ENCODE measurements around the gene MR1. TPM values are rescaled to one million over a fixed set of nuclear protein-coding genes. Genes with fewer than 3 reads are reported as not detected.
A peak's percentile ranks its signal among the peaks of the same experiment; 100 is the strongest.

The MR1 gene
- total and polyA plus RNA-seq, 2 of the 13 experiments (the other 11 are each of a cell fraction or from before 2014, with no cell fraction given): 7.7 to 10.4 TPM

DNA sequence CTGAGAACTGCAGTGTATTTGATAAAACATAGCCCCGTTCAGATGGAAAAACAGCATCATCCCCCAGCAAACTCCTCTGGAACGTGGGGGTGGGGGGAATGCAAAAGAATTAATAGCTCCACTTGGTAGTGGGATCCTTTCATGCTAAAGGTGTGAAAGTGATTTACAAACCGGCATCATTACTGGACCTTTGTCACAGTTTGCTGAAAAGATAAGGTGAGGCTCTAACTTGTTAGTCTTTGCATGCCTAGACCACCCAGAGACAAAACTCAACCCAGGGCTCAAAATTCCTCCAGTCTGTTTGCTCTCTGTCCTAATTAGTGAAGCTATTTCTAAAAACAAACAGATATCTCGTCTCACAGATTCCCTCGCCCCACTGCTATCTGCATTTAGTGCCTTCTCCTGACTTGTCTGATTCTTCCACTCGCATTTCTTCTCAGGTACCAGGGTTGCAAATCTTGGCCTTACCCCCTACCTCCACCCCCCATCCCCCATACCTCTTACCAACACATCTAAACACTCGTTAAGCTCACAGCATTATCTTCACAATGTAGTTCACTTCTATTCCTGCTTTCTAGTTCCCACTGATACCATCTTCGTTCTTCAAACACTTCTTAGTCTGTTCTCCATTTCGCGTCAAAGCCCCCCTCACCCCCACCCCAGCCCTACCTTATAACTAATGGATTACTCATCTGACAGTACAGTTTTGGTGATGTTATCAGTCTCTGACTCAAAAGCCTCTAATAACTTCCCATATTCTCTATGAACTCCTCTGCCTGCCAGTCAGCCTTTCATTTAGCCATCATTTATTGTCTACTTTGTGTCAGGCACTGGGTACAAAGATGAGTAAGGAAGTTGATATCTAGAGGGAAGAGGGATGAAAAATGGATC, 66.5 kb downstream of the MR1 start:
- H2AFZ ChIP-seq (ENCODE audit: low read length): no peak overlapping the region
- no peaks in the 10 kb centered on the region for H4K20me1 ChIP-seq (ENCODE audit: insufficient read depth, low read length)
- H3K79me2 ChIP-seq (ENCODE audit: insufficient read depth, low read length): no peaks in the 10 kb centered on the region
- no peak overlapping the region for H3K4me3 ChIP-seq (replicated peaks in 1 of 3; ENCODE audit: insufficient read depth in 1 of 3, low read depth in 2 of 3, low read length in 3 of 3)
- H3K9ac ChIP-seq (ENCODE audit: insufficient read depth, low read depth, low read length): no peak overlapping the region
- intact Hi-C loops (cut with micrococcal nuclease; ENCODE audit: unreplicated experiment): no loop called here
- ATAC-seq (no peak), FAIRE-seq (peak; percentile 43), DNase-seq (ENCODE audit: low spot score) (peak; percentile 28)
- BruUV-seq (replicated peaks): no TSS peak
- H3K27me3 ChIP-seq (ENCODE audit: control insufficient read depth in 1 of 2, insufficient read depth in 2 of 2, low read length in 2 of 2): peaks cover 0 to 8% of the 10 kb centered on the region in 2 experiments; a peak in 2 of 5 replicates
- no peak overlapping the region for H3K27ac ChIP-seq (ENCODE audit: extremely low read length, insufficient read depth, low read length)
- WGBS (ENCODE audit: low lambda C conversion rate): 4% methylated on average over 10 of the region's 10 CpGs
- TF ChIP-seq MAFK (conservative IDR thresholded peaks at IDR 0.05 in 1 of 2, IDR thresholded peaks at IDR 0.05 in 1 of 2; ENCODE audit: low read length in 2 of 2) (peak in 1 of 2 experiments; percentile 33; a peak in 1 of 4 replicates), ELF4 (CRISPR knock-in tag; IDR thresholded peaks at IDR 0.05; ENCODE audit: borderline replicate concordance) (0 out of 2 replicates have a peak, but pooled peaks have one; percentile 0), BORCS8-MEF2B (CRISPR knock-in tag; IDR thresholded peaks at IDR 0.05) (no peak)
- H3K9me3 ChIP-seq (ENCODE audit: low read length): no peaks in the 10 kb centered on the region
- H3K36me3 ChIP-seq (replicated peaks in 1 of 2; ENCODE audit: control insufficient read depth in 1 of 2, insufficient read depth in 2 of 2, low read length in 2 of 2): no peaks in the 10 kb centered on the region
- CTCF ChIA-PET (ENCODE audit: low intra/inter-chr PET ratio, low total read pairs): no interaction called here
- H3K4me1 ChIP-seq (ENCODE audit: insufficient read depth, low read length): peaks cover 78% of the 10 kb centered on the region
- POLR2A ChIA-PET: interaction anchor here (0.9 to 1.4 kb wide), 2 partner anchors 11 to 33 kb away, joined by 3 to 14 read pairs; partner anchors contain the start of gene IER5
- peak overlapping the region; percentile 16; the same call in 1 of the 2 replicates for H3K4me2 ChIP-seq (ENCODE audit: low read depth, low read length)
- in situ Hi-C loops (cut with HindIII; ENCODE audit: extremely low pct_ligation_motif_present, low pct_unique_long_range_greater_than_20kb): no loop called here

DNA sequence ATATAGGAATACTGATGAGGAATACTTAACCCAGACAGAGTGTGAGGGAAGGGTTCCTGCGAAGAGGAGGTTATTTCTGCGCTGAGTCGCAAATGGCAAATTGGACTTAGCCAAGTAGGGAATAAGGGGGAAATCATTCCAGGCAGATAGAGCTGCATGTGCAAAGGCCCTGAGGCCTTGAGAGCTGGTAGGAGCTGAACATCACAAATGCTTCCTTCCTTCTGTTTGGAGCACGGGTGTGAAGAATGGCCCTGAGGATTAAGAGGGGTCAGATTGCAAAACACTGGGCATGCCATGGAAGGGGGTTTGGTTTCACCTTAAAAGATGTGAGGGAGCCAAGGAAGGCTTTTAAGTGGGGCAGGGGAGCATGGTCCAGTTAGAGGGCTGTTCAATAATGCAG, 67.2 kb downstream of the MR1 start:
- FAIRE-seq (no peak), ATAC-seq (no peak), DNase-seq (ENCODE audit: low spot score) (no peak)
- Histone ChIP-seq H4K20me1 (ENCODE audit: insufficient read depth, low read length) (no peaks in the 10 kb centered on the region), H3K27ac (ENCODE audit: extremely low read length, insufficient read depth, low read length) (no peak overlapping the region), H3K79me2 (ENCODE audit: insufficient read depth, low read length) (no peaks in the 10 kb centered on the region), H3K27me3 (ENCODE audit: control insufficient read depth in 1 of 2, insufficient read depth in 2 of 2, low read length in 2 of 2) (peaks cover 0 to 10% of the 10 kb centered on the region in 2 experiments; a peak in 2 of 5 replicates), H3K4me3 (replicated peaks in 1 of 3; ENCODE audit: insufficient read depth in 1 of 3, low read depth in 2 of 3, low read length in 3 of 3) (no peak overlapping the region), H3K4me1 (ENCODE audit: insufficient read depth, low read length) (peaks cover 78% of the 10 kb centered on the region), H2AFZ (ENCODE audit: low read length) (no peak overlapping the region), H3K36me3 (replicated peaks in 1 of 2; ENCODE audit: control insufficient read depth in 1 of 2, insufficient read depth in 2 of 2, low read length in 2 of 2) (no peaks in the 10 kb centered on the region), H3K9ac (ENCODE audit: insufficient read depth, low read depth, low read length) (no peak overlapping the region), H3K4me2 (ENCODE audit: low read depth, low read length) (peak overlapping the region; percentile 68; the same call in 1 of the 2 replicates), H3K9me3 (ENCODE audit: low read length) (no peaks in the 10 kb centered on the region)
- BruUV-seq (replicated peaks): no TSS peak
- POLR2A ChIA-PET: interaction anchor here (0.9 to 1.4 kb wide), 2 partner anchors 11 to 33 kb away, joined by 3 to 14 read pairs; partner anchors contain the start of gene IER5
- CTCF ChIA-PET (ENCODE audit: low intra/inter-chr PET ratio, low total read pairs): no interaction called here
- in situ Hi-C loops (cut with HindIII; ENCODE audit: extremely low pct_ligation_motif_present, low pct_unique_long_range_greater_than_20kb) (no loop called here), intact Hi-C loops (cut with micrococcal nuclease; ENCODE audit: unreplicated experiment) (no loop called here)
- 65% methylated on average over 4 of the region's 4 CpGs for WGBS (ENCODE audit: low lambda C conversion rate)
- TF ChIP-seq ZFYVE20 (CRISPR knock-in tag; IDR thresholded peaks at IDR 0.05; ENCODE audit: borderline replicate concordance, low read depth) (no peak), ZBTB20 (CRISPR knock-in tag; IDR thresholded peaks at IDR 0.05; ENCODE audit: borderline replicate concordance, low read depth) (no peak), ZNF839 (CRISPR knock-in tag; IDR thresholded peaks at IDR 0.05; ENCODE audit: borderline replicate concordance) (no peak), ZNF234 (CRISPR knock-in tag; conservative IDR thresholded peaks at IDR 0.05) (no peak), KDM1A (CRISPR knock-in tag; IDR thresholded peaks at IDR 0.05) (0 out of 2 replicates have a peak, but pooled peaks have one; percentile 44), POLR2AphosphoS5 (IDR thresholded peaks at IDR 0.05; ENCODE audit: low read depth, low read length) (no peak), REL (CRISPR knock-in tag; conservative IDR thresholded peaks at IDR 0.05) (no peak)
- TF ChIP-seq, protein P1, sequence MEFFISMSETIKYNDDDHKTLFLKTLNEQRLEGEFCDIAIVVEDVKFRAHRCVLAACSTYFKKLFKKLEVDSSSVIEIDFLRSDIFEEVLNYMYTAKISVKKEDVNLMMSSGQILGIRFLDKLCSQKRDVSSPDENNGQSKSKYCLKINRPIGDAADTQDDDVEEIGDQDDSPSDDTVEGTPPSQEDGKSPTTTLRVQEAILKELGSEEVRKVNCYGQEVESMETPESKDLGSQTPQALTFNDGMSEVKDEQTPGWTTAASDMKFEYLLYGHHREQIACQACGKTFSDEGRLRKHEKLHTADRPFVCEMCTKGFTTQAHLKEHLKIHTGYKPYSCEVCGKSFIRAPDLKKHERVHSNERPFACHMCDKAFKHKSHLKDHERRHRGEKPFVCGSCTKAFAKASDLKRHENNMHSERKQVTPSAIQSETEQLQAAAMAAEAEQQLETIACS (CRISPR knock-in tag; IDR thresholded peaks at IDR 0.05): no peak
- TF ChIP-seq, protein P2, sequence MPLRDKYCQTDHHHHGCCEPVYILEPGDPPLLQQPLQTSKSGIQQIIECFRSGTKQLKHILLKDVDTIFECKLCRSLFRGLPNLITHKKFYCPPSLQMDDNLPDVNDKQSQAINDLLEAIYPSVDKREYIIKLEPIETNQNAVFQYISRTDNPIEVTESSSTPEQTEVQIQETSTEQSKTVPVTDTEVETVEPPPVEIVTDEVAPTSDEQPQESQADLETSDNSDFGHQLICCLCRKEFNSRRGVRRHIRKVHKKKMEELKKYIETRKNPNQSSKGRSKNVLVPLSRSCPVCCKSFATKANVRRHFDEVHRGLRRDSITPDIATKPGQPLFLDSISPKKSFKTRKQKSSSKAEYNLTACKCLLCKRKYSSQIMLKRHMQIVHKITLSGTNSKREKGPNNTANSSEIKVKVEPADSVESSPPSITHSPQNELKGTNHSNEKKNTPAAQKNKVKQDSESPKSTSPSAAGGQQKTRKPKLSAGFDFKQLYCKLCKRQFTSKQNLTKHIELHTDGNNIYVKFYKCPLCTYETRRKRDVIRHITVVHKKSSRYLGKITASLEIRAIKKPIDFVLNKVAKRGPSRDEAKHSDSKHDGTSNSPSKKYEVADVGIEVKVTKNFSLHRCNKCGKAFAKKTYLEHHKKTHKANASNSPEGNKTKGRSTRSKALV (CRISPR knock-in tag; IDR thresholded peaks at IDR 0.05): no peak
